Endothelial cell of umbilical vein (primary cell): ENCODE data around the gene CACNB1. TPM values are rescaled to one million over a fixed set of nuclear protein-coding genes. Genes with fewer than 3 reads are reported as not detected.

Experiments used
- BruUV-seq: library from RNA; stranded (reverse); fragments of 400-500 nt; replicated peaks from 2 replicates; lab custom pipeline; 2021; lab: Mats Ljungman, UMichigan
- CTCF ChIA-PET: fragments of 300-600, 350-600 bp; sonication (Branson Sonifier 250); formaldehyde crosslinking; loops from one replicate; lab custom pipeline; 2021; ENCODE audit warnings: antibody characterized with exemption, inconsistent platforms; lab: Charles Lee
- POLR2A ChIA-PET: fragments of 300-600, 350-600 bp; sonication (Branson Sonifier 250); formaldehyde crosslinking; loops from one replicate; lab custom pipeline; 2021; ENCODE audit warnings: antibody characterized with exemption, inconsistent platforms; lab: Charles Lee
- DNase-seq: peaks from one replicate; pipeline ENCODE4 v3.0.0-alpha.2; 2011; ENCODE audit warnings: low read depth, low spot score
- FAIRE-seq: peaks from 2 replicates; lab custom pipeline; 2011; peaks lifted over from hg19 to GRCh38; lab: Jason Lieb, UNC
- H2AFZ ChIP-seq: 2 replicates; pipeline ENCODE4 v1.6.0; 2012; ENCODE audit warnings: low read depth, low read length, control low read depth, inconsistent platforms
- H3K27ac ChIP-seq: 2 replicates; pipeline ENCODE4 v1.5.1; 2011; ENCODE audit warnings: low read depth, mild to moderate bottlenecking, control low read depth, low read length, moderate library complexity; ENCODE audit not compliant: insufficient read depth
- H3K27me3 ChIP-seq, 2 experiments: 2 replicates each; pipeline versions ENCODE4 v1.6.0 to v1.6.1; 2011; ENCODE audit warnings: low read length in 2 of 2, mixed read lengths in 1 of 2; ENCODE audit not compliant: control insufficient read depth in 2 of 2, insufficient read depth in 2 of 2
- H3K36me3 ChIP-seq, 2 experiments: 2 replicates in 1 of 2; 3 replicates in 1 of 2; pipeline ENCODE4 v1.5.1; 2011; ENCODE audit warnings: low read length in 2 of 2, mild to moderate bottlenecking in 1 of 2, moderate library complexity in 1 of 2; ENCODE audit not compliant: control insufficient read depth in 2 of 2, insufficient read depth in 2 of 2; ENCODE audit errors: extremely low read depth in 1 of 2
- H3K4me1 ChIP-seq: 3 replicates; pipeline ENCODE4 v1.5.1; 2011; ENCODE audit warnings: mild to moderate bottlenecking, low read length; ENCODE audit not compliant: control insufficient read depth, insufficient read depth; ENCODE audit errors: extremely low read depth
- H3K4me2 ChIP-seq: 2 replicates; pipeline ENCODE4 v1.6.1; 2011; ENCODE audit warnings: low read length, control low read depth, mixed read lengths; ENCODE audit not compliant: insufficient read depth
- H3K4me3 ChIP-seq, 3 experiments: fragments of 200-600 bp in 1 of 3; sonication (generic), shearing (Covaris generic) in 1 of 3; replicated peaks in 1 of 3; 2 replicates each; pipeline ENCODE4 v1.5.1; 2011 to 2016; ENCODE audit warnings: control low read depth in 3 of 3, low read length in 3 of 3, mild to moderate bottlenecking in 2 of 3, inconsistent platforms in 1 of 3, low read depth in 1 of 3, moderate library complexity in 1 of 3; ENCODE audit not compliant: insufficient read depth in 1 of 3
- H3K79me2 ChIP-seq: 2 replicates; pipeline ENCODE4 v1.6.0; 2012; ENCODE audit warnings: low read length, inconsistent platforms; ENCODE audit not compliant: control insufficient read depth, insufficient read depth
- H3K9ac ChIP-seq: replicated peaks from 2 replicates; pipeline ENCODE3; 2011; ENCODE audit warnings: low read length, control low read depth; ENCODE audit not compliant: insufficient read depth; ENCODE audit errors: extremely low read depth
- H3K9me1 ChIP-seq: replicated peaks from 3 replicates; pipeline ENCODE4 v1.6.0; 2011; ENCODE audit warnings: mild to moderate bottlenecking, low read length; ENCODE audit not compliant: control insufficient read depth, insufficient read depth; ENCODE audit errors: extremely low read depth
- H3K9me3 ChIP-seq: replicated peaks from 2 replicates; pipeline ENCODE4 v1.5.1; 2012; ENCODE audit warnings: low read length, inconsistent platforms; ENCODE audit not compliant: control insufficient read depth, insufficient read depth
- H4K20me1 ChIP-seq: replicated peaks from 2 replicates; pipeline ENCODE3; 2011; ENCODE audit warnings: mild to moderate bottlenecking, low read length; ENCODE audit not compliant: control insufficient read depth, insufficient read depth; ENCODE audit errors: extremely low read depth
- EZH2 ChIP-seq: IDR thresholded peaks from 2 replicates; pipeline ENCODE4 v1.6.1; 2012; ENCODE audit warnings: borderline replicate concordance, low read depth, mild to moderate bottlenecking, moderate library complexity, low read length, inconsistent platforms; ENCODE audit not compliant: severe bottlenecking
- FOS ChIP-seq: IDR thresholded peaks from 2 replicates; pipeline ENCODE4 v1.6.1; 2011; ENCODE audit warnings: mild to moderate bottlenecking, low read length, moderate library complexity, borderline replicate concordance; ENCODE audit not compliant: insufficient read depth
- GATA2 ChIP-seq: IDR thresholded peaks from 2 replicates; pipeline ENCODE4 v1.7.0; 2011; ENCODE audit warnings: low read depth, mild to moderate bottlenecking, moderate library complexity, mixed read lengths, low read length; ENCODE audit not compliant: insufficient read length, insufficient read depth
- JUN ChIP-seq: IDR thresholded peaks from 2 replicates; pipeline ENCODE4 v1.6.1; 2011; ENCODE audit warnings: borderline replicate concordance, low read depth; ENCODE audit not compliant: insufficient read length, insufficient read depth
- MYC ChIP-seq: IDR thresholded peaks from one replicate; pipeline ENCODE4 v1.6.1; 2011; ENCODE audit warnings: mild to moderate bottlenecking, low read depth, low read length
- POLR2A ChIP-seq: IDR thresholded peaks from 2 replicates; pipeline ENCODE4 v1.6.1; 2012; ENCODE audit warnings: low read depth, mild to moderate bottlenecking, control low read depth, low read length
- POLR2AphosphoS5 ChIP-seq: IDR thresholded peaks from 2 replicates; pipeline ENCODE4 v1.6.1; 2012; ENCODE audit warnings: low read depth, mild to moderate bottlenecking, control low read depth, low read length, moderate library complexity; ENCODE audit not compliant: insufficient read depth
- dilution Hi-C: fragments of 300-500 bp; cut with MboI; formaldehyde crosslinking; loops from one replicate; pipeline ENCODE4 v1.15.0; 2019; ENCODE audit warnings: low sequenced_read_pairs; ENCODE audit not compliant: extremely low pct_ligation_motif_present
- intact Hi-C: fragments of 100-400 bp; cut with micrococcal nuclease; formaldehyde crosslinking; loops from one replicate; pipeline ENCODE4 v1.10.0; 2022
- polyA plus RNA-seq, 4 experiments: library from polyadenylated mRNA; depleted of rRNA in 3 of 4; stranded (reverse) in 3 of 4; unstranded in 1 of 4; fragments of >200 nt; gene quantifications; 2 replicates each; pipeline versions ENCODE4 v1.2.1 to v1.2.3, GENCODE V29; 2011 to 2012; ENCODE audit warnings: missing spikeins in 1 of 4
- total RNA-seq: library from RNA; stranded (reverse); gene quantifications from 2 replicates; pipeline ENCODE4 v1.2.3, GENCODE V29; 2021
- TF ChIP-seq, protein P1 (sequence below): IDR thresholded peaks from 2 replicates; pipeline ENCODE4 v1.6.1; 2011; ENCODE audit not compliant: insufficient read depth, insufficient read length
- TF ChIP-seq, protein P2 (sequence below), 2 donors: IDR thresholded peaks; 1 replicate in 1 of 2; 2 replicates in 1 of 2; pipeline ENCODE4 v1.5.1; 2011; ENCODE audit warnings: low read length in 2 of 2, mild to moderate bottlenecking in 2 of 2, moderate library complexity in 2 of 2, control low read depth in 1 of 2, inconsistent platforms in 1 of 2, low read depth in 1 of 2; ENCODE audit not compliant: insufficient read depth in 1 of 2; ENCODE audit errors: extremely low read depth in 1 of 2

CACNB1 gene
- total and polyA plus RNA-seq, 2 donors (not counting 3 experiments of a cell fraction or from before 2014, with no cell fraction given) = 4.7 to 12.3 TPM

DNA sequence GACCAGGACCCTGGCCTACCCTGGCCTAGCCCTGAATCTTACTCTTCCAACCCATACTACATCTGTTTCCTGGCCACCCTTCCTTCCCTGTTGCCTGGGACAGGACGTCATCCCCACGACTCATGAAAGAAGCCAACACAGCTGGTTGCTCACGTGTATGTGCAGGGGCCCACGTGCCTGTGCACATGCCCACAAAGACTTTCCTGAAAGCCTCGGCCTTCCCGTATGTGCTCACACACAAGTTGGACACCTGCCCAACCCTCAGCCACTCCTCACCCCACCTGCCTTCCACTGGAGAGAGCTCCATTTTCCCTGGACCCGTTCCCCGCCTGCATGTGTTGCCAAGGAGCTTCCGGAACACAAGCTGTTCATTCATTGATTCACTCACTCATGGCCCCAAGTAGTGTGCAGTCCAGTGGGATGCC, 53.0 kb downstream of the CACNB1 start:
- no peak for DNase-seq
- no peaks in the 10 kb centered on the region for H3K4me1 ChIP-seq
- POLR2A ChIA-PET = interaction anchor here (0.5 to 1.2 kb wide), 2 partner anchors 9 kb away, joined by 3 to 6 read pairs; no protein-coding TSS in a partner anchor
- no peak overlapping the region for H3K4me3 ChIP-seq
- H4K20me1 ChIP-seq = no peaks in the 10 kb centered on the region
- no peak overlapping the region for H3K27ac ChIP-seq
- TF ChIP-seq POLR2AphosphoS5 (no peak), MYC (no peak), EZH2 (no peak), GATA2 (no peak), FOS (no peak), POLR2A (no peak), JUN (no peak)
- TF ChIP-seq, protein P1, sequence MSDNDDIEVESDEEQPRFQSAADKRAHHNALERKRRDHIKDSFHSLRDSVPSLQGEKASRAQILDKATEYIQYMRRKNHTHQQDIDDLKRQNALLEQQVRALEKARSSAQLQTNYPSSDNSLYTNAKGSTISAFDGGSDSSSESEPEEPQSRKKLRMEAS = no peak
- TF ChIP-seq, protein P2, sequence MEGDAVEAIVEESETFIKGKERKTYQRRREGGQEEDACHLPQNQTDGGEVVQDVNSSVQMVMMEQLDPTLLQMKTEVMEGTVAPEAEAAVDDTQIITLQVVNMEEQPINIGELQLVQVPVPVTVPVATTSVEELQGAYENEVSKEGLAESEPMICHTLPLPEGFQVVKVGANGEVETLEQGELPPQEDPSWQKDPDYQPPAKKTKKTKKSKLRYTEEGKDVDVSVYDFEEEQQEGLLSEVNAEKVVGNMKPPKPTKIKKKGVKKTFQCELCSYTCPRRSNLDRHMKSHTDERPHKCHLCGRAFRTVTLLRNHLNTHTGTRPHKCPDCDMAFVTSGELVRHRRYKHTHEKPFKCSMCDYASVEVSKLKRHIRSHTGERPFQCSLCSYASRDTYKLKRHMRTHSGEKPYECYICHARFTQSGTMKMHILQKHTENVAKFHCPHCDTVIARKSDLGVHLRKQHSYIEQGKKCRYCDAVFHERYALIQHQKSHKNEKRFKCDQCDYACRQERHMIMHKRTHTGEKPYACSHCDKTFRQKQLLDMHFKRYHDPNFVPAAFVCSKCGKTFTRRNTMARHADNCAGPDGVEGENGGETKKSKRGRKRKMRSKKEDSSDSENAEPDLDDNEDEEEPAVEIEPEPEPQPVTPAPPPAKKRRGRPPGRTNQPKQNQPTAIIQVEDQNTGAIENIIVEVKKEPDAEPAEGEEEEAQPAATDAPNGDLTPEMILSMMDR (IDR thresholded peaks at IDR 0.05; ENCODE audit: extremely low read depth in 1 of 2, insufficient read depth in 1 of 2, low read depth in 1 of 2, low read length in 2 of 2) = no peak
- H3K79me2 ChIP-seq = no peaks in the 10 kb centered on the region
- H3K27me3 ChIP-seq = peaks cover 0 to 8% of the 10 kb centered on the region in 2 experiments
- no peaks in the 10 kb centered on the region for H3K36me3 ChIP-seq
- H3K9ac ChIP-seq = no peak overlapping the region
- H3K9me3 ChIP-seq = no peaks in the 10 kb centered on the region
- intact Hi-C loops (no loop called here), dilution Hi-C loops (no loop called here)
- H3K4me2 ChIP-seq = no peak overlapping the region
- no peaks in the 10 kb centered on the region for H3K9me1 ChIP-seq
- FAIRE-seq = no peak
- CTCF ChIA-PET = interaction anchor here (1.1 to 14.1 kb wide), 3 partner anchors 9 to 160 kb away, joined by 3 to 550 read pairs (median 4); no protein-coding TSS in a partner anchor
- no peak overlapping the region for H2AFZ ChIP-seq
- BruUV-seq = no TSS peak
